NCI-H1694 treated with DMSO at 0.1 percent for 48 hours (cell line): ENCODE data around the gene ZC2HC1C.
"Not testable (repeated sequence)": the region's sequence is repeated elsewhere in the genome, so short reads cannot be mapped to it uniquely, and the experiment has no call there.

Source experiments
- DNase-seq: peaks from one replicate; lab custom pipeline; 2025; lab: John Stamatoyannopoulos, UW

ZC2HC1C gene

GRCh38 chr14:75094896-75095295 is 25.5 kb downstream of the ZC2HC1C start:
- DNase-seq = no peak

DNA sequence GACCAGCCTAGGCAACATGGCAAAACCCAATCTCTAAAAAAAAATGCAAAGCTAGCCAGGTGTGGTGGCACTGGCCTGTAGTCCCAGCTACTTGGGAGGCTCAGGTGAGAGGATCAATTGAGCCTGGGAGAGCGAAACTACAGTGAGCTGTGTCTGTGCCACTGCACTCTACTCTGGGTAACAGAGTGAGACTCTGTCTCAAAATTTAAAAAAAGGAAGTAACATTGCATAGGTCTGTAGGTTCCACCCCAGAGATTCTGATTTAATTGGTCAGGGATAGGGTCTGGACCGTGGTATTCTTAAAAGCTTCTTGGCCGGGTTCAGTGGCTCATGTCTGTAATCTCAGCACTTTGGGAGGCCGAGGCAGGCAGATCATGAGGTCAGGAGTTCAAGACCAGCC is 26.2 kb downstream of the ZC2HC1C start:
- no peak for DNase-seq

DNA sequence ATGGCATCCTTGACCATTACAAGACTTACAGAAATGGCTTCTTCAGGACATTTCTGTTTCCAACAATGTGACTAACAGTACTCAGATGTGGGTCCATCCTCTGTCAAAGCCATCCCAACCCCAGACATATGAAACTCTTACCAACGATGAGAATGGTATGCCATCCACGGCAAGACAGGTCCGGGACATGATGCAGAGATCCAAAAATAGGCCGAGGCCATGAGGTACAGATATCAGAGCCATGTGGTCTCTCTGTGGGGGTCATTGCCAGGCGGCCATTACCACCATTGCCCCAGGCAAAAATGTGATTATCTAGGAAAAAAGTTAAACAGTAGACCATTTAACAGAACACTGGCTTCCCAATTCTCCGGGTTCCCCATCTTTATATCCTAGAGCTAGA is 27.5 kb downstream of the ZC2HC1C start:
- no peak for DNase-seq

GRCh38 chr14:75098212-75098611 is 28.8 kb downstream of the ZC2HC1C start:
- no peak for DNase-seq

GRCh38 chr14:75098682-75099081 is 29.2 kb downstream of the ZC2HC1C start:
- no peak for DNase-seq

GRCh38 chr14:75101491-75101890 is 32.0 kb downstream of the ZC2HC1C start:
- DNase-seq = no peak

GRCh38 chr14:75107186-75107585 is 37.7 kb downstream of the ZC2HC1C start:
- DNase-seq = no peak

DNA sequence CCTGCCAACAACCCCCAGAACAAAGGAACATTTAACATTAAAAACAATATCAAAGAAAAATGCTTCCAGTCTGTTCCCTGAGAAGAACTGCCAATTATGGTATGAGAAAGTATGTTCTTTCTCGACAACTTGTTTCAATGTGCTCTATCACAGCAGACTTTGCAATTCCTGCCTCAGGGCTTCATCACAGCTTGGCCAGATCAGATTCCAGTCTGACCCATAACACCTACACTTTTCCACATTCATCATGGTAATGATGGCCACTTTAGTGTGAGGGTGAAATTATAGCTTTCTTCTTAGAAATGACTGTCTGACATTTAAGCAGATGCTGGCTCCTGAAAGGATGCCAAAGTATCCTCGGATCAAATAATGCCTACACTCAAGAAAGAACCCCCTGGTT is 40.4 kb downstream of the ZC2HC1C start:
- DNase-seq = no peak

DNA sequence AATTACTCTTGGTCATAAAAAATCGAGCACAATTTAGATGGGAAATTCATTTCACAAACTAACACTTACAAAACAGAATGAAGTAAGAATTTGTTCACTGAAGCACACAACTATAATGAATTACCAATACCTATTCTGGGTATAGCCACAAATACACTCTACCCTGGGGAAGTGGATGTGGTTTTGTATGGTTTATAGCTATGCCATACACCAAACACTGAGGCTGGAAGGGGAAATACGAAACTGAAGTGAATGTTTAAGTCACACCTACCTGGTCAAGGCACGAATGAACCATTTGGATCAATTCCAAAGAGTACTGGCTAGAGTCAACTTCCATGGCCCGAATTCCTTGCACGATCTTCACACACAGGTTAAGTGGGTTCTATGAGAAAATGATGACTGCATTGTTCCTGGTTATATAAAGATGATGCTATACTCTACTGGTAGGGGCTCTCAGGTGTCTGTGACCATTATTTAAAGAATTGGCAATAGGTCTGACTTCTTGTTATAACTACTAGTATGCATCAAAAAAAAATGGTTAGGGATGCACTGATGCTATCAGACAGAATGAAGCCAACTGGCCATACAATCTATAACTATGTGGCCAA is 44.6 kb downstream of the ZC2HC1C start:
- DNase-seq = no peak

DNA sequence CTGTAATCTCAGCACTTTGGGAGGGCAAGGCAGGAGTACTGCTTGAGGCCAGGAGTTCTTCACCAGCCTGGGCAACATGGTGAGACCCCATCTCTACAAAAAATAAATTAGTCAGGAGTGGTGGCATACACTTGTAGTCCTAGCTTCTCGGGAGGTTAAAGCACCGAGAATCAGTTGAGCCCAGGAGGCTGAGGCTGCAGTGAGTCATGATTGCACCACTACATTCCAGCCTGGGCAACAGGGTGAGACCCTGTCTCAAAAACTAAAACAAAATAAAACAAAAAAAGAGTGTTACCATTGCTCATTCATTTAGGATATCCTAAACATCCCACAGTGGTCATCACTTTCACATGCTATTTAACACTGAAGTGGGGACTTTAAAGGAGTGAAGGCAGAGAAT is 49.6 kb downstream of the ZC2HC1C start:
- no peak for DNase-seq

DNA sequence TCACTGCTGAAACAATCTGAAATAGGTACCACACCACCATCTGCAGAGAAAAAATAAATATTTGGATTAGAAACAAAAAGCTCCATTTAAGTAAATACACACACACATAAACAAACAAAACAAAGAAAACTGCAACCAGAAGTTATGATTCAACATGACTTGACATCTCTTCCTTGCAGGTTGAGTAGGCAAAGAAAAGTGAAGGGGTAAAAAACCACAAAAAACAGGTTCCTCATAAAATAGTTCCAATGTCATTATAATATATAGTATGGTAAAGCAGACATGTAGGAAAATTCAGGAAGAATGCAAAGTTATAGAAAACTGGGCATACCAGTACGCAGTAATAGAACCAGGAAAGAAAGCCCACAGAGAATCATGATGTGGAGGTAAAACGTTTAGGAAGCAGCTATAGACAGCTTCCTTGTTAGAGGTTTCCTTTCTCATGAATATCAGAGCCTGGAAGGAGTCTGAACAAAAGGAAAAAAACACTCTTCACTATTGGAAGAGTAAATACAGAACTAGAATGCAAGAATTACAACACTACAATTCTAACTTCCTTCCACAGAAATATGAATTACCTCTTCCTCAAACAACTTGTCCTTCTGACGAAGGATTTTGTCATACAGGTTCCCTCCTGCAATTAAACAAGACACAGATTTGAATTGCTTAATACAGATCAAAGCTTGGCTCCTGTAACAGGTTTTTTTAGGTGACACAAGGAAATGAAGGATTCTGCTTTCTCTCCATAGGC is 51.3 kb downstream of the ZC2HC1C start:
- no peak for DNase-seq

DNA sequence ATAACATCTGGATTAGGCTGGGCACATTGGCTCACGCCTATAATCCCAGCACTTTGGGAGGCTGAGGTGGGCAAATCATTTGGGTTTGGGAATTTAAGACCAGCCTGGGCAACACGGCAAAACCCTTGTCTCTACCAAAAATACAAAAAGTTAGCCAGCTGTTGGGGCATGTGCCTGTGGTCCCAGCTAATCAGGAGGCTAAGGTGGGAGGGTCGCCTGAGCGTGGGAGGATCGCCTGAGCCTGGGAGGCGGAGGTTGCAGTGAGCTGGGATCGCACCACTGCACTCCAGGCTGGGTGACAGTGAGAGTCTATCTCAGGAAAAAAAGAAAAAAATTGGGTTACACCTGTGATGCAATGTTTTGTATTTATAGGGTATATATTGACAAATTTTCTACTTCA is 52.1 kb downstream of the ZC2HC1C start:
- no peak for DNase-seq

DNA sequence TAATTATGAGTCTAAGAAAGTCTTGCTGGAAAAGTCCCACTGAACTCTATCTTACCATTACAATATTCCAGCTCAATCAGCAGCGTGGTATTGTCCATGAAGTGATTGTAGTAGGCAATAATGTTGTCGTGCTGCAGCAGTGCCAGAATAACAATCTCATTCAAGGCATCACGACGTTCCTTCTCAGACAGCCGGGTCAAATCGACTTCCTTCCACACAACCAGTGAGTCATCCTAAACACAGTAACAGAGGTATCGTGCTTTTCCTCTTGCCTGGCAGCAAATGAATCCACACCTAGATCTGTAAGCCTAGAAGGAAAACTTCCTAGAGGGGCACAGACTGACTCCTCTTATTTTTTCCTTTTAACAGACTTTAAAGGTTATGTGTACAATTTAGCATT is 54.5 kb downstream of the ZC2HC1C start:
- DNase-seq = no peak

DNA sequence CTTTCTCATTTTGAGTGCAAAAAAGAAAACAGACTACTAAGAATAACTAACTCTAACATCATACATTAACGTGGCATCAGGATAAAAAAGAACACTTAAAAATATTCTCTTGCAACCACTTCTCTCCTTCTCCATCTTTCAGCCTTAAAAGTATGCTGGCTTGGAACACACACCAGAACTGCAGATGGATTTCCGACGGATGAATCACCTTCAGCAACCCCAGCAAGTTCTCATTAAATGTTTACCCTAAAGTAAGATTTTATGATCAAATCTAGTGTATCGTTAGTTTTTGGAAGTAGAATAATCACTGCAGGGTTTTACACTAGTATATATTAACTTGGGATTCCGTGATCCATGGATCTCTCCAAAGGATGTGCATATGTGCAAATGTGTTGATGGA is 56.2 kb downstream of the ZC2HC1C start:
- no peak for DNase-seq

DNA sequence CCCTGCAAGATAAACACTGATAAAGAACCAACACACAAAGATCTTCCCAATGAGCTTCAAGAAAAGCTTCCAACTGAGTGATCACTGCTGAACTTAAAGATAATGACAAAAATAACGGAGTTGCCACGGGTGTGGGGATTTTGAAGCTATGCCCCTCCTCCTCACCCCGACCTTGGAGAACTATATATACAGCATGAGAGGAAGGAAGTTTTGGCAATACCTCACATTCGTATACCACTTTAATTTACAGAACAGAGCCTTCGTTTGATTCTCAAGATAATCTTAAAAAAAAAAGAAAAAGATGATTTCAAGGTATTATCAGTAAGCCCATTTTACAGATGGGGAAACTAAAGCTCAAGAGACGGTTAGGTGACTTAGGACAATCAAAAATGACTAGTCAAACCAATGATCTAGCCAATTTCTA is 56.7 kb downstream of the ZC2HC1C start:
- no peak for DNase-seq

DNA sequence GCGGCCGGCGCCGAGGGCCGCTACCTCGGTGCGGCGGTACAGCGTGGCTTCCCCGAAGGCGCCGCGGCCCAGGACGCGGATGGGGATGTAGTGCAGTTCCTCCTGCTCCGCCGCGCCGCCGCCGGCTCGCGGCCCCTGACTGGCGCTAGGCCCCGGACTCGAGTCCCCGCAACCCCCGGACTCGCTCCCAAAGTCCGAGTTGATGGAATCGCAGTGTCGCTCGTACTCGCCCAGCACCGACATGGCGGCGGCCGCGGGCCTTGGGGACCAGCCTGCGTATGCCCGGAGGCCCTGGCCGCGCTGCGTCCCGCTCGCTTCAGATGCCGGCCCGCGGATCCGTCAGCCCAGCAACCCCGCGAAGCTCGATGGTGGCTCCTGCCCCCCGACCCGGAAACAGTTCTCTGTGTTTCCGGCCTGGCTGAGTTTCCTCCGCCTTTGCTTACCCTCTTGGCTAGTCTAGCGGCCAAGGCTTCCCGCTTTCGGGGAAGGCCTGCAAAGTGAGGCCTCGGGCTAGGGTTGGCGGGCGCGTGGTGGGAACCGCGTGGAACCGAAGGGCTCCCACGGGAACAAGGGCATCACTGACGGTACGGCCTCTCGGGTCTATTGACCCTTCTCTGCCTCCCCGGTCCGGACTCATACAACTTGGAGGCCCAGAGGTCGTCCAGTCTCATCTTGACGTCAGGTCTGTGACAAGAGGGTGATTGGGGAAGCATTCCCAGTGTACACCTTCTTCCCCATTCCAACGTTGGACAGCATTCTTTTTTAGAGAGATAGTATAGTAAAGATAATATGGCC is 57.4 kb downstream of the ZC2HC1C start, which contains the start of gene NEK9:
Gene NEK9, minus strand, starts transcription at position 370 of the 795 bp plus-strand sequence. Its CDS starts 127 bp downstream, at position 243.
- peak; percentile 88 for DNase-seq

GRCh38 chr14:75127474-75127820 is 58.0 kb downstream of the ZC2HC1C start:
- not testable (repeated sequence) for DNase-seq

- DNase-seq = no peak
These were observed 58.6 kb downstream of the ZC2HC1C start for GRCh38 chr14:75127903-75128595.

DNA sequence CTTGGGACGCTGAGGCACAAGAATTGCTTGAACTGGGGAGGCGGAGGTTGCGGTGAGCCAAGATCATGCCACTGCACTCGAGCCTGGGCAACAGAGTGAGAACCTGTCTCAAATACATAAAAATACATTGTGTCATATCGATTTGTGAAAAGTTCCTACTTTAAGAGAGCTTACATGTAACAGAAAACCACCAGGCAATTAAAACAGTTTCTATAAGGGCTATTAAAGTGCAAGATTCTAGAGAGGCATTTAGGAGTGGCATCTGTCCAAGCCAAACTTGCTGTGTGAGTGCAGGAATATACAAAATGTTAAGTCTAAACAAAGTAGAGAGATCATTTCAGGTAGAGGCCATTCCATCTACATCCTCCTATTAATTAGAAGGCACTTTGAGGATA is 59.2 kb downstream of the ZC2HC1C start:
- DNase-seq = no peak
